Neural cell (in vitro differentiated cells): ENCODE results near the gene APOBEC2.

Experiments used
- EP300 ChIP-seq: fragments of 450-650 bp; conservative IDR thresholded peaks from 2 replicates; pipeline ENCODE4 v1.6.1; 2014; ENCODE audit warnings: antibody characterized with exemption, mild to moderate bottlenecking, moderate library complexity; ENCODE audit not compliant: poor library complexity, severe bottlenecking
- EZH2 ChIP-seq: fragments of 200-600, 300-800 bp; shearing (Covaris generic), sonication (generic); IDR thresholded peaks from 2 replicates; pipeline ENCODE4 v1.6.1; 2014; ENCODE audit warnings: antibody characterized with exemption, low read length, borderline replicate concordance, mild to moderate bottlenecking; ENCODE audit not compliant: insufficient read depth, poor library complexity, severe bottlenecking
- MXI1 ChIP-seq: fragments of 450-650 bp; conservative IDR thresholded peaks from 2 replicates; pipeline ENCODE4 v1.6.1; 2014; ENCODE audit warnings: antibody characterized with exemption, mild to moderate bottlenecking; ENCODE audit not compliant: poor library complexity, severe bottlenecking
- POLR2AphosphoS5 ChIP-seq: IDR thresholded peaks from 2 replicates; pipeline ENCODE4 v1.6.1; 2012
- RAD21 ChIP-seq: fragments of 450-650 bp; conservative IDR thresholded peaks from 2 replicates; pipeline ENCODE4 v1.6.1; 2014; ENCODE audit warnings: antibody characterized with exemption, mild to moderate bottlenecking, moderate library complexity
- SMC3 ChIP-seq: fragments of 450-650 bp; conservative IDR thresholded peaks from 2 replicates; pipeline ENCODE4 v1.6.1; 2014; ENCODE audit warnings: antibody characterized with exemption, mild to moderate bottlenecking, moderate library complexity; ENCODE audit not compliant: poor library complexity
- TAF1 ChIP-seq: IDR thresholded peaks from 2 replicates; pipeline ENCODE4 v1.6.1; 2012; ENCODE audit warnings: low read depth
- TF ChIP-seq, protein P1 (sequence below): fragments of 450-650 bp; IDR thresholded peaks from 2 replicates; pipeline ENCODE4 v1.5.1; 2014; ENCODE audit warnings: antibody characterized with exemption, mild to moderate bottlenecking, moderate library complexity; ENCODE audit not compliant: poor library complexity, severe bottlenecking
- TF ChIP-seq, protein P2 (sequence below): IDR thresholded peaks from 2 replicates; pipeline ENCODE4 v1.6.1; 2012; ENCODE audit warnings: borderline replicate concordance

DNA sequence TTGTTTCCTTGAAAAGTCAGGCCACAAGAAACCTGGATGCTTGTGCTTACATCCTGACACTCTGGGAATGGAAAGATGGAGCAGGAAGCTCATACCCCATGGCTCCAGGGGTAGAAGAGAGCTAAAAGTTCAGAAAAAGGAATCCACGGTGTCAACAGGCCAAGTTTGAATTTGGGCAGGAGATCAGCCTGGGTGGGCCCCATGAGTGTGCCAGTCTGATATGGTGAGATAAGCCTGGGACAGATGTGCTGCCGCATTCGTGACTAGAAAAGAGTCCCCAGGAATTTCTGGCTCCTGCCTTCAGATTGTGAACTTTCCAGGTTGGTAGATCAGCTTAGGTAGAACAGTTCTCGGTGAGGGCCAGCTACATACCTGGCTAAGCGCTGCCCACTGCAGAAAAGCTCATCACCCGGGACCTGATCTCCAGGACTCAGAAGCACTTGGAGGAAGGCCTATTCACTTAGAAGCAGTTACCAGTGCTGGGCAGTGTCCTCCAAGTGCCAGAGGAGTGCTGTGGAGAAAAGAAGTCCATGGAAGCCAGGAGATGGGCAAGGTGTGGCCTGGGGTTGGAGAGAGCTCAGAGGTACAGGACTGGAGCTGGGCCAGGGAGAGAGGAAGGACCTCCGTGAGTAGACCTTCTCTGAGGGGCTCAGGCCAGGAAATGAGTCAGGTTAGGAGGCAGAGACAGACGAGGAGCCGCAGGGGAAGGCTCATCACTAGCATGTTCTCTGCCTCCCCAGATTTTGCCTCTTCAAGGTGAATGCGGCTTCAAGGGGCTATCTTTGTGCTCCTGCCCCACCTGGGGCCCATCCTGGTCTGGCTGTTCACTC lies 10.6 kb upstream of the APOBEC2 start, which contains the start of gene TSPO2:
- TF ChIP-seq, protein P1, sequence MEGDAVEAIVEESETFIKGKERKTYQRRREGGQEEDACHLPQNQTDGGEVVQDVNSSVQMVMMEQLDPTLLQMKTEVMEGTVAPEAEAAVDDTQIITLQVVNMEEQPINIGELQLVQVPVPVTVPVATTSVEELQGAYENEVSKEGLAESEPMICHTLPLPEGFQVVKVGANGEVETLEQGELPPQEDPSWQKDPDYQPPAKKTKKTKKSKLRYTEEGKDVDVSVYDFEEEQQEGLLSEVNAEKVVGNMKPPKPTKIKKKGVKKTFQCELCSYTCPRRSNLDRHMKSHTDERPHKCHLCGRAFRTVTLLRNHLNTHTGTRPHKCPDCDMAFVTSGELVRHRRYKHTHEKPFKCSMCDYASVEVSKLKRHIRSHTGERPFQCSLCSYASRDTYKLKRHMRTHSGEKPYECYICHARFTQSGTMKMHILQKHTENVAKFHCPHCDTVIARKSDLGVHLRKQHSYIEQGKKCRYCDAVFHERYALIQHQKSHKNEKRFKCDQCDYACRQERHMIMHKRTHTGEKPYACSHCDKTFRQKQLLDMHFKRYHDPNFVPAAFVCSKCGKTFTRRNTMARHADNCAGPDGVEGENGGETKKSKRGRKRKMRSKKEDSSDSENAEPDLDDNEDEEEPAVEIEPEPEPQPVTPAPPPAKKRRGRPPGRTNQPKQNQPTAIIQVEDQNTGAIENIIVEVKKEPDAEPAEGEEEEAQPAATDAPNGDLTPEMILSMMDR: no peak
- TF ChIP-seq, protein P2, sequence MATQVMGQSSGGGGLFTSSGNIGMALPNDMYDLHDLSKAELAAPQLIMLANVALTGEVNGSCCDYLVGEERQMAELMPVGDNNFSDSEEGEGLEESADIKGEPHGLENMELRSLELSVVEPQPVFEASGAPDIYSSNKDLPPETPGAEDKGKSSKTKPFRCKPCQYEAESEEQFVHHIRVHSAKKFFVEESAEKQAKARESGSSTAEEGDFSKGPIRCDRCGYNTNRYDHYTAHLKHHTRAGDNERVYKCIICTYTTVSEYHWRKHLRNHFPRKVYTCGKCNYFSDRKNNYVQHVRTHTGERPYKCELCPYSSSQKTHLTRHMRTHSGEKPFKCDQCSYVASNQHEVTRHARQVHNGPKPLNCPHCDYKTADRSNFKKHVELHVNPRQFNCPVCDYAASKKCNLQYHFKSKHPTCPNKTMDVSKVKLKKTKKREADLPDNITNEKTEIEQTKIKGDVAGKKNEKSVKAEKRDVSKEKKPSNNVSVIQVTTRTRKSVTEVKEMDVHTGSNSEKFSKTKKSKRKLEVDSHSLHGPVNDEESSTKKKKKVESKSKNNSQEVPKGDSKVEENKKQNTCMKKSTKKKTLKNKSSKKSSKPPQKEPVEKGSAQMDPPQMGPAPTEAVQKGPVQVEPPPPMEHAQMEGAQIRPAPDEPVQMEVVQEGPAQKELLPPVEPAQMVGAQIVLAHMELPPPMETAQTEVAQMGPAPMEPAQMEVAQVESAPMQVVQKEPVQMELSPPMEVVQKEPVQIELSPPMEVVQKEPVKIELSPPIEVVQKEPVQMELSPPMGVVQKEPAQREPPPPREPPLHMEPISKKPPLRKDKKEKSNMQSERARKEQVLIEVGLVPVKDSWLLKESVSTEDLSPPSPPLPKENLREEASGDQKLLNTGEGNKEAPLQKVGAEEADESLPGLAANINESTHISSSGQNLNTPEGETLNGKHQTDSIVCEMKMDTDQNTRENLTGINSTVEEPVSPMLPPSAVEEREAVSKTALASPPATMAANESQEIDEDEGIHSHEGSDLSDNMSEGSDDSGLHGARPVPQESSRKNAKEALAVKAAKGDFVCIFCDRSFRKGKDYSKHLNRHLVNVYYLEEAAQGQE: no peak
- TF ChIP-seq POLR2AphosphoS5 (no peak), RAD21 (no peak), TAF1 (no peak), MXI1 (no peak), EZH2 (no peak), SMC3 (no peak), EP300 (no peak)
